ENCODE results near the gene DPH6.

The DPH6 gene

DNA sequence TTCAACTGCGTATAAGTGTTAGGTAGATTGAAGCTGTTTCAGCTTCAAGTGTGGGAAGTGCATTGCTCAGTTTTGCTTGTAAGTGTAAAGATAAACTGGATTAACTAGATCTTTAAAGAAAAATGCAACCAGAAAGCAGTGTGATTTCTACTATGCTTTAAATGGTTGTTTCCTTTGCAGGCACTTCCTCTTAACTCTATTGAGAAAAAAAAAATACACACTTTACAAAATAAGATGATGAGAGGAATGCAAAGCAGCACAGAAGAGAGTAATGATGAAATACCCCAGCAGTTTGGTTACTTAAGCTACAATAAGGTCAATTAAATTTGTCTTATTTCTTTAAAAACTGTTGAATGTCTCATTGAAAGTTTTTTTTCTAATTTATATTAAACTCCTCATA lies 40.8 kb downstream of the DPH6 start:
- Histone ChIP-seq H3K9ac (ENCODE audit: low read depth, low read length) (no peak overlapping the region), H3K4me3 (ENCODE audit: low read length) (no peak overlapping the region), H3K36me3 (ENCODE audit: insufficient read depth, low read depth, low read length) (no peaks in the 10 kb centered on the region), H3K4me1 (ENCODE audit: insufficient read depth, low read length) (peaks cover 13% of the 10 kb centered on the region), H3K9me3 (ENCODE audit: insufficient read depth, low read depth, low read length) (no peaks in the 10 kb centered on the region), H3K27ac (ENCODE audit: low read length) (no peak overlapping the region), H3K27me3 (ENCODE audit: insufficient read depth, low read length) (no peaks in the 10 kb centered on the region)

DNA sequence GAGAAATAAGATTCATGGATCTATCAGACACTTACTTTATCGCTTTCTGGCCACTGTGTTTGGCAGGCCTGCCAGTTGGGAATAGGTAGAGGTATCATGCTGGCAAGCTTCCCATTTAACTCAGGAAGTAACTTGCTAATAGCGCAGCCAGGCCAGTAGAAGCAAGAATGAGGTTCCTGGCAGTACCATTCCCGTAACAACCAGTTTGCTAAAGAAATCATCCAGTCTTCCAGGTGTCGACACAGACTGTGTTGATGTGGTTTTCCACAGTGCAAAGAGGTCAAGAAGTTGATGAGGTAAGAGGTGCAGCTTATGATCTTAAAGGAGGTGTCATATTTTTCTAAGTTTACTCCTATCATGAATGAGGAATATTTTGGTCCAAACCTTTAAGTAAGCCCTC lies 46.2 kb downstream of the DPH6 start:
- Histone ChIP-seq H3K27ac (ENCODE audit: low read length) (no peak overlapping the region), H3K27me3 (ENCODE audit: insufficient read depth, low read length) (no peaks in the 10 kb centered on the region), H3K9ac (ENCODE audit: low read depth, low read length) (no peak overlapping the region), H3K36me3 (ENCODE audit: insufficient read depth, low read depth, low read length) (no peaks in the 10 kb centered on the region), H3K9me3 (ENCODE audit: insufficient read depth, low read depth, low read length) (no peaks in the 10 kb centered on the region), H3K4me3 (ENCODE audit: low read length) (no peak overlapping the region), H3K4me1 (ENCODE audit: insufficient read depth, low read length) (no peaks in the 10 kb centered on the region)

DNA sequence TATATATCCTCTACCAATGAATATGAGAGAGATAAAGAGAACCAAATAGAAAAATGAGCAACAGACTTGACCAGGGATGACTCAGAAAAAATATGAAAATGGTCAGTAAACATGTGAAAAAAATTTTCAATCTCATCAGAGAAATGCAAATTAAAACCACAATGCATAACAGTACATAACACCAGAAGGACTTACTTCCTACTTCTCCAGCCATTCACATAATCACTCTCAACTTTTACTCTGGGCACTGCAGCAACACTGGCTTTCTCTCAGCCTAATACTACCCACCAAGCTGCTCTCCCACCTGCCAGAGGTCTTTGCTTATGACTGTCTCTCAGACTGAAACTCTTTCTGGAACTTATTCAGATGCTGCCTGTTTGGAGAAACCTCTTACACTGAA lies 49.4 kb downstream of the DPH6 start:
- no peaks in the 10 kb centered on the region for H3K27me3 ChIP-seq (ENCODE audit: insufficient read depth, low read length)
- H3K4me3 ChIP-seq (ENCODE audit: low read length): no peak overlapping the region
- no peak overlapping the region for H3K9ac ChIP-seq (ENCODE audit: low read depth, low read length)
- H3K9me3 ChIP-seq (ENCODE audit: insufficient read depth, low read depth, low read length): no peaks in the 10 kb centered on the region
- H3K36me3 ChIP-seq (ENCODE audit: insufficient read depth, low read depth, low read length): no peaks in the 10 kb centered on the region
- no peak overlapping the region for H3K27ac ChIP-seq (ENCODE audit: low read length)
- no peaks in the 10 kb centered on the region for H3K4me1 ChIP-seq (ENCODE audit: insufficient read depth, low read length)

DNA sequence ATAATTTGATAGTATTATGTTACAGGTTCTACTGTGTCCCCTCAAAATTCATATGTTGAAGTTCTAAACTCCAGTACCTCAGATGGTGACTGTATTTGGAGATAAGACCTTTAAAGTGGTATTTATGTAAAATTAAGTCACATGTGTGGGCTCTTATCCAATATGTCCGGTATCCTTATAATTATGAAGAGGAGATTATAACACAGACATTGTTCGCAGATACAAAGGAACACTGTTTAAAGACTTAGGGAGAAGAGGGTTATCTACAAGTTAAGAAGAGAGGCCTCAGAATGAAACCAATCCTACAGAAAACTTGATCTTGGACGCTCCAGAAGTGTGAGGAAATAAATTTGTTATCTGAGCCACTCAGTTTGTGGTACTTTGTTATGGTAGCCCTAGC lies 50.9 kb downstream of the DPH6 start:
- H3K9ac ChIP-seq (ENCODE audit: low read depth, low read length): no peak overlapping the region
- no peak overlapping the region for H3K4me3 ChIP-seq (ENCODE audit: low read length)
- H3K27me3 ChIP-seq (ENCODE audit: insufficient read depth, low read length): no peaks in the 10 kb centered on the region
- no peaks in the 10 kb centered on the region for H3K9me3 ChIP-seq (ENCODE audit: insufficient read depth, low read depth, low read length)
- H3K27ac ChIP-seq (ENCODE audit: low read length): no peak overlapping the region
- no peaks in the 10 kb centered on the region for H3K36me3 ChIP-seq (ENCODE audit: insufficient read depth, low read depth, low read length)
- no peaks in the 10 kb centered on the region for H3K4me1 ChIP-seq (ENCODE audit: insufficient read depth, low read length)

DNA sequence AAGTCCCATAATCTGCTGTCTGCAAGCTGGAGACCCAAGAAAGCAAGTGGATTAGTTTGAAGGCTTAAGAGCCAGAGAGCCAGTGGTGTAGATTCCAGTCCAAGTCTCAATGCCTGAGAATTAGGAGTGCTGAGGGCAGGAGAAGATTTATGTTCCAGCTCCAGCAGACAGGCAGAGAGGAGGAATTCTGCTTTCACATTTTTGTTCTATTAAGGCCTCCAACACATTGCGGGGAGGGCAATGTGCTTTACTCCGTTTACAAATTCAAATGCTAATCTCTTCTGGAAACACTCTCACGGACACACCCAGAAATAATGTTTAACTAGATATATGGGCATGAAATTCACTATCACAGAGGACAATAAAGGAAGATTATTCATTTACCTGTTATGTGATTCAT lies 54.0 kb downstream of the DPH6 start:
- H3K9me3 ChIP-seq (ENCODE audit: insufficient read depth, low read depth, low read length): peaks cover 17% of the 10 kb centered on the region
- H3K9ac ChIP-seq (ENCODE audit: low read depth, low read length): no peak overlapping the region
- H3K36me3 ChIP-seq (ENCODE audit: insufficient read depth, low read depth, low read length): peaks cover 5% of the 10 kb centered on the region
- H3K27me3 ChIP-seq (ENCODE audit: insufficient read depth, low read length): no peaks in the 10 kb centered on the region
- H3K4me3 ChIP-seq (ENCODE audit: low read length): no peak overlapping the region
- H3K27ac ChIP-seq (ENCODE audit: low read length): no peak overlapping the region
- H3K4me1 ChIP-seq (ENCODE audit: insufficient read depth, low read length): no peaks in the 10 kb centered on the region

DNA sequence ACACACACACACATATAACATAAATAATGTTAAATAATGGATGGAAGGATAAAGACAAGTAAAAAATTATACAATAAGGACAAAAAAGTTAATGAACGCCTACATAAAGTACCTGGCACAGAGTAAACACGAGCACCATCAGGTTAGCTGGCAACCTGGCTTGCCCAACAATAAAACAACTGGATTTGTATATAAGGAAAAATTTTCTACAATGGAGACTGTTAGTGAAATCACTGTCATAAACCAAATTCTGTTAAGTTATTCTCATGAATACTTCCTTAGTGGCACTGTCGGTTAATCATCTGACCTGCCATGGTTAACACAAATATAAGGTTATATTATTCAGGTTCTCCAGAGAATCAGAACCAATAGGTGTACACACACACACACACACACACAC lies 54.8 kb downstream of the DPH6 start:
- peaks cover 8% of the 10 kb centered on the region for H3K36me3 ChIP-seq (ENCODE audit: insufficient read depth, low read depth, low read length)
- H3K4me3 ChIP-seq (ENCODE audit: low read length): no peak overlapping the region
- no peak overlapping the region for H3K27ac ChIP-seq (ENCODE audit: low read length)
- H3K27me3 ChIP-seq (ENCODE audit: insufficient read depth, low read length): no peaks in the 10 kb centered on the region
- peaks cover 24% of the 10 kb centered on the region for H3K9me3 ChIP-seq (ENCODE audit: insufficient read depth, low read depth, low read length)
- no peak overlapping the region for H3K9ac ChIP-seq (ENCODE audit: low read depth, low read length)
- H3K4me1 ChIP-seq (ENCODE audit: insufficient read depth, low read length): no peaks in the 10 kb centered on the region

DNA sequence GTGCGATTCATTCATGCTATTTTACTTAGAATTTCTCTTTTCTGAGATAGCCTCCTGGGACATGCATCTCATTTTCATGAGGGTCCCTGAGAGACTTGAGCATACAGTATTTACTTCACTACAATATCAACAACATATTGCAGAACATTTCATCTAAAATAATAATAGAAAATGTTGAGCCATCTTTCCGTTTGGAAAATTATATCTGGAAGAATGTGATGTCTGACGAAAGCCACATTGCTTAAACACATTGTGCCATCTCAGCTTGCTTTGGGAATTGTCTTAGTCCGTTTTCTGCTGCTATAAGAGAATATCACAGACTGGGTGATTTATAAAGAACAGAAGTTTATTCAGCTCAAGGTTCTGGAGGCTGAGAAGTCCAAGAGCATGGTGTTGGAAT lies 55.5 kb downstream of the DPH6 start:
- Histone ChIP-seq H3K36me3 (ENCODE audit: insufficient read depth, low read depth, low read length) (peaks cover 8% of the 10 kb centered on the region), H3K27me3 (ENCODE audit: insufficient read depth, low read length) (no peaks in the 10 kb centered on the region), H3K9ac (ENCODE audit: low read depth, low read length) (no peak overlapping the region), H3K9me3 (ENCODE audit: insufficient read depth, low read depth, low read length) (peaks cover 25% of the 10 kb centered on the region), H3K4me1 (ENCODE audit: insufficient read depth, low read length) (no peaks in the 10 kb centered on the region), H3K27ac (ENCODE audit: low read length) (no peak overlapping the region), H3K4me3 (ENCODE audit: low read length) (no peak overlapping the region)

DNA sequence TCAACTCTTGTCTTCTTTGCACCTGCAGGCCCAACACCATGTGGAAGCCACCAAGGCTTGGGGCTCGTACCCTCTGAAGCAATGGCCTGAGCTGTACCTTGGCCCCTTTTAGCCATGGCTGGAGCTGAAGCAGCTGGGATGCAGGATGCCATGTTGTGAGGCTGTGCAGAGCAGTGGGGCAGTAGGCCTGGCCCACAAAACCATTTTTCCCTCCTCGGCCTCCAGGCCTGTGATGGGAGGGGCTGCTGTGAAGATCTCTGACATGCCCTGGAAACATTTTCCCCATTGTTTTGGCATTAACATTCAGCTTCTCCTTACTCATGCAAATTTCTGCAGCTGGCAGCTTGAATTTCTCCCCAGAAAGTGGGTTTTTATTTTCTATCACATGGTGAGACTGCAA lies 58.5 kb downstream of the DPH6 start:
- Histone ChIP-seq H3K4me1 (ENCODE audit: insufficient read depth, low read length) (no peaks in the 10 kb centered on the region), H3K27ac (ENCODE audit: low read length) (no peak overlapping the region), H3K9me3 (ENCODE audit: insufficient read depth, low read depth, low read length) (peaks cover 25% of the 10 kb centered on the region), H3K9ac (ENCODE audit: low read depth, low read length) (no peak overlapping the region), H3K4me3 (ENCODE audit: low read length) (no peak overlapping the region), H3K27me3 (ENCODE audit: insufficient read depth, low read length) (no peaks in the 10 kb centered on the region), H3K36me3 (ENCODE audit: insufficient read depth, low read depth, low read length) (peaks cover 8% of the 10 kb centered on the region)

DNA sequence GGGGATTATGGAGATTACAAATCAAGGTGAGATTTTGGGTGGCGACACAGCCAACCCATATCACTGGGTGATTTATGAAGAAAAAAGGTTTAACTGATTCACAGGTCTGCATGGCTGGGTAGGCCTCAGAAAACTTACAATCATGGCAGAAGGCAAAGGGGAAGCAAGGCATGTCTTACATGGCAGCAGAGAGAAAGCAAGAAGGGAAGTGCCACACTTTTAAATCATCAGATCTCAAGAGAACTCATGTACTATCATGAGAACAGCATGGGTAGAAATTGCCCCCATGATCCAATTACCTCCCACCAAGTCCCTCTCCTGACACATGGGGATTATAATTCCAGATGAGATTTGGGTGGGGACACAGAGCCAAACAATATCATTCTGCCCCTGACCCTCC lies 59.7 kb downstream of the DPH6 start:
- H3K4me3 ChIP-seq (ENCODE audit: low read length): no peak overlapping the region
- peaks cover 8% of the 10 kb centered on the region for H3K36me3 ChIP-seq (ENCODE audit: insufficient read depth, low read depth, low read length)
- H3K4me1 ChIP-seq (ENCODE audit: insufficient read depth, low read length): no peaks in the 10 kb centered on the region
- no peak overlapping the region for H3K27ac ChIP-seq (ENCODE audit: low read length)
- H3K9ac ChIP-seq (ENCODE audit: low read depth, low read length): no peak overlapping the region
- H3K9me3 ChIP-seq (ENCODE audit: insufficient read depth, low read depth, low read length): peaks cover 25% of the 10 kb centered on the region
- no peaks in the 10 kb centered on the region for H3K27me3 ChIP-seq (ENCODE audit: insufficient read depth, low read length)

DNA sequence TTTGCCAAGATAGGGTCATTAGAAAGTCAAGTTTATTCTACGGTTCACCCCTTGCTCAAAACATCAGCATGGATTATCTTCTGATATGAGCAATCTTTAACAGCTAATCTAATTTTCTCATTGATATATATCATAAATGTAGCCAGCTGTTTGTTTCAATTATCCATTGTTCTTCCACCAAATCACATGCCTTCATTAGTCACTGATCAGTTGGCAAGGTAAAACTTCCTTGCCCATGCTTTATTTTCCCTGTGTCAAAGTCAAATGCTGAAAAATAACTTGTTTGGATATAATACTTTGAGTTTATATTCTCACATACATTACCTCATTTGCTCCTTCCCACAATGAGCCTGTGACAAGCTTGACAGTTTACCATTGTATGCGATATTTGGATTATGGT lies 60.6 kb downstream of the DPH6 start:
- no peak overlapping the region for H3K27ac ChIP-seq (ENCODE audit: low read length)
- H3K27me3 ChIP-seq (ENCODE audit: insufficient read depth, low read length): no peaks in the 10 kb centered on the region
- peaks cover 8% of the 10 kb centered on the region for H3K36me3 ChIP-seq (ENCODE audit: insufficient read depth, low read depth, low read length)
- H3K9me3 ChIP-seq (ENCODE audit: insufficient read depth, low read depth, low read length): peaks cover 25% of the 10 kb centered on the region
- no peak overlapping the region for H3K4me3 ChIP-seq (ENCODE audit: low read length)
- H3K9ac ChIP-seq (ENCODE audit: low read depth, low read length): no peak overlapping the region
- no peaks in the 10 kb centered on the region for H3K4me1 ChIP-seq (ENCODE audit: insufficient read depth, low read length)

DNA sequence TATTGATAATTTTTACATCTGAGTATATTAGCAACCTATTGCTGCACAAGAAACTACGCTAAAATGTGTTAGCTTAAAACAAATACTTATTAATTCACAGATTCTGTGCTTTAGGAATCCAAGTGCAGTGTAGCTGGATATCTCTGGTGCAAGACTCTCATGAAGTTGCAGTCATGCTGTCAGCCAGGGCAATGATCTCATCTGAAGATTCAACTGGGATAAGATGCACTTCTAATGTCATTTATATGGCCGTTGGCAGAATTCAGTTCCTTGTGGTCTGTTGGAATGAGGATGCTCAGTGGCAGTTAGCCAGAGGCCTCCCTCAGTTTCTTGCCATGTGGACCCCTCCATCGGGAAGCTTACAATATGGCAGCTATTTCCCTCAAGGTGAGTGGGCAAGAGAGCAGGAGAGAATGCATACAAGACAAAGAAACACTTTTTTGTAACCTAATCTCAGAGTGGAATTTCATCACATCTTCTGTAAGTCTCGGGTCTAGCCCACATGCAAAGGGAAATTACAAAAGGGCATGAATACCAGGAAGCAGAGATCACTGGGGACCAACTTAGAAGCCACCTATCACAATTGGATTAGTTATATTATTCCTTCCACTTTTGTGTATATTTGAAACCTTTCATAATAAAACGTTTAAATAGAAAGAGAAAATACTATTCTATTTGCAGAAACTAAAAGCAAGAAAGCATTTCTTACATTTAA lies 61.6 kb downstream of the DPH6 start:
- Histone ChIP-seq H3K9ac (ENCODE audit: low read depth, low read length) (no peak overlapping the region), H3K4me1 (ENCODE audit: insufficient read depth, low read length) (peaks cover under 1% of the 10 kb centered on the region; the same call in 1 of the 2 replicates), H3K4me3 (ENCODE audit: low read length) (no peak overlapping the region), H3K9me3 (ENCODE audit: insufficient read depth, low read depth, low read length) (peaks cover 25% of the 10 kb centered on the region), H3K27ac (ENCODE audit: low read length) (no peak overlapping the region), H3K36me3 (ENCODE audit: insufficient read depth, low read depth, low read length) (peaks cover 8% of the 10 kb centered on the region), H3K27me3 (ENCODE audit: insufficient read depth, low read length) (no peaks in the 10 kb centered on the region)

DNA sequence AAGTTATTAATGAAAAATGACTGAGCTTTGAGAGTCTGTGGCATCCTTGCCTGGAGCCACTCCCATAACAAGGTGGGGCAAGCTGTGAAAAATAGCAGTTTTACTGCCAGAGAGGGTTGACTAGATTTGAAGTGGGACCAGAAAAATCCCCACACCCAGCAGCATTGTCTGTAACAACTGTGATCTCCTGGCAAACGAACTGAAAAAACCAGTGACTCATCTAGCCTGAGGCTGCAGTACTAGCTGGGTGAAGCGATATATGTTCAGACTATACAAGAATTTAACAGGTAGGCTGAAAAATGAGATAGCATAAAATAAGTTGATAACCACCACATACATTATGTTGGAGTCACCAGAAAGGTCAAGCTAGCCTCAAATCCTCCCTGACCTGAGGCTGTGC lies 64.0 kb downstream of the DPH6 start:
- peaks cover 4% of the 10 kb centered on the region; the same call in 1 of the 2 replicates for H3K4me1 ChIP-seq (ENCODE audit: insufficient read depth, low read length)
- no peak overlapping the region for H3K9ac ChIP-seq (ENCODE audit: low read depth, low read length)
- H3K4me3 ChIP-seq (ENCODE audit: low read length): no peak overlapping the region
- H3K27me3 ChIP-seq (ENCODE audit: insufficient read depth, low read length): no peaks in the 10 kb centered on the region
- H3K36me3 ChIP-seq (ENCODE audit: insufficient read depth, low read depth, low read length): peaks cover 3% of the 10 kb centered on the region; the same call in 1 of the 2 replicates
- peaks cover 8% of the 10 kb centered on the region for H3K9me3 ChIP-seq (ENCODE audit: insufficient read depth, low read depth, low read length)
- H3K27ac ChIP-seq (ENCODE audit: low read length): no peak overlapping the region
